Heart right ventricle (tissue), 16 donors: ENCODE measurements around the gene SUGP1. TPM values are rescaled to one million over a fixed set of nuclear protein-coding genes. Genes with fewer than 3 reads are reported as not detected.

Experiments used
- ATAC-seq, 8 donors: fragments of 200-7000 bp; cut with Tn5 transposase; one replicate each; pipeline ENCODE4 v1.9.1; 2020; ENCODE audit warnings: mild to moderate bottlenecking in 8 of 8, moderate library complexity in 8 of 8, moderate number of reproducible peaks in 1 of 8
- DNase-seq, 2 donors: peaks; one replicate each; pipeline ENCODE4 v3.0.0-alpha.2; 2020
- H3K27ac ChIP-seq, 10 donors: fragments of 200-600 bp; sonication (generic) in 2 of 10; one replicate each; pipeline versions ENCODE4 v1.5.0 to v1.8.0; 2020 to 2022; ENCODE audit warnings: mild to moderate bottlenecking in 3 of 10
- H3K27me3 ChIP-seq, 7 donors: fragments of 200-600 bp; one replicate each; pipeline ENCODE4 v1.8.0; 2021 to 2022; ENCODE audit warnings: mild to moderate bottlenecking in 2 of 7
- H3K36me3 ChIP-seq, 9 donors: fragments of 200-600 bp; sonication (generic) in 1 of 9; one replicate each; pipeline versions ENCODE4 v1.5.0 to v1.8.0; 2020 to 2022; ENCODE audit warnings: mild to moderate bottlenecking in 2 of 9
- H3K4me1 ChIP-seq, 9 donors: fragments of 200-600 bp; sonication (generic) in 1 of 9; one replicate each; pipeline versions ENCODE4 v1.5.0 to v1.8.0; 2020 to 2022; ENCODE audit warnings: mild to moderate bottlenecking in 4 of 9
- H3K4me3 ChIP-seq, 10 donors: fragments of 200-600 bp; sonication (generic) in 2 of 10; one replicate each; pipeline versions ENCODE4 v1.5.0 to v1.8.0; 2020 to 2022; ENCODE audit warnings: mild to moderate bottlenecking in 7 of 10, moderate library complexity in 2 of 10
- H3K9me3 ChIP-seq, 11 donors: fragments of 200-600 bp in 10 of 11; sonication (generic) in 2 of 11; one replicate each; pipeline versions ENCODE4 v1.5.0 to v1.8.0; 2013 to 2022; ENCODE audit warnings: mild to moderate bottlenecking in 2 of 11, control low read depth in 1 of 11, moderate library complexity in 1 of 11
- CTCF ChIP-seq, 9 donors: fragments of 200-600 bp; sonication (generic) in 2 of 9; IDR thresholded peaks; one replicate each; pipeline versions ENCODE4 v1.5.0 to v1.8.0; 2021 to 2022; ENCODE audit warnings: antibody characterized with exemption in 9 of 9, mild to moderate bottlenecking in 5 of 9, moderate library complexity in 1 of 9
- WGBS, 2 donors: extraction: QIAGEN DNeasy Blood & Tissue Kit; methylation state at CpG; one replicate each; pipeline ENCODE4 v1.1.7; 2013; ENCODE audit warnings: inconsistent platforms in 1 of 2; 5-methylcytosine and 5-hydroxymethylcytosine counted together
- intact Hi-C, 10 donors: fragments of 100-400 bp; cut with DNase I; formaldehyde crosslinking; loops; one replicate each; pipeline versions ENCODE4 v1.11.1 to v1.14.2; 2022
- polyA plus RNA-seq, 2 donors: library from polyadenylated mRNA; stranded (reverse); fragments of 200-250 nt; gene quantifications; one replicate each; pipeline ENCODE4 v1.2.3, GENCODE V29; 2013
- total RNA-seq, 10 donors: library from RNA; stranded (reverse); fragmentation: NEBNext Ultra II Directional in 3 of 10; extraction: Animal tissue kit (Norgen Biotek cat#: 25700) in 3 of 10; gene quantifications; one replicate each; pipeline versions ENCODE4 v1.2.1 to v1.2.4, GENCODE V29; 2021 to 2023
- donor health status: Arrhythmogenic right ventricular cardiomyopathy.
- donor health status: ischemic (EF 13 %, LVEDD 7.1; RV severe dilation, severe dysfunction).
- donor health status: healthy with polysubstance abuse.
- donor health status: DM: no; HTN: yes; CAD: no.
- donor health status: DM: no; HTN: no; CAD: no.
- donor health status: ischemic (EF 25% LVEDD 6.9; RV normal size, moderate dysfunction).
- donor health status: ischemic (EF 25% LVEDD 5.7; RV mildly dilated, moderate dysfunction).
- donor health status: healthy.
- donor health status: DM: yes; HTN: yes; CAD: no.
- donor health status: Ischemic cardiomyopathy.
- donor health status: ischemic (EF 35%, LVEDD 5.7; RV mildly dilated, moderate dysfunction).
- donor health status: nonischemic (EF 11% LVEDD 7.7; RV severe dilation, severe dysfunction).
- donor health status: DM: yes; HTN: yes; CAD: no.
- donor health status: PGD.
- donor health status: ischemic (EF 29% LVEDD 5.4; RV normal size, mild dysfunction).
- donor health status: nonischemic (EF 23%, LVEDD 6.1; RV moderate dilation, normal function).

SUGP1 gene
- total and polyA plus RNA-seq, 12 donors = 30.1 to 50.2 (median 43.0) TPM

GRCh38 chr19:19345970-19346369 lies 25.7 kb upstream of the SUGP1 start:
- intact Hi-C loops = loop anchor here in 2 of 10 donors (10.0 kb wide), 1 partner anchor 201 kb away; no protein-coding TSS in a partner anchor
- ATAC-seq (no peak), DNase-seq (no peak)
- TF ChIP-seq CTCF (IDR thresholded peaks at IDR 0.05) = no peak
- Histone ChIP-seq H3K27me3 (no peaks in the 10 kb centered on the region), H3K4me3 (no peak overlapping the region), H3K36me3 (peaks cover 4 to 100% (median 79%) of the 10 kb centered on the region in 9 donors), H3K9me3 (no peaks in the 10 kb centered on the region), H3K4me1 (peaks cover 0 to 8% (median 0%) of the 10 kb centered on the region in 9 donors), H3K27ac (no peak overlapping the region)
- WGBS, 2 donors = 95 to 96% methylated on average over 11 of the region's 11 CpGs

DNA sequence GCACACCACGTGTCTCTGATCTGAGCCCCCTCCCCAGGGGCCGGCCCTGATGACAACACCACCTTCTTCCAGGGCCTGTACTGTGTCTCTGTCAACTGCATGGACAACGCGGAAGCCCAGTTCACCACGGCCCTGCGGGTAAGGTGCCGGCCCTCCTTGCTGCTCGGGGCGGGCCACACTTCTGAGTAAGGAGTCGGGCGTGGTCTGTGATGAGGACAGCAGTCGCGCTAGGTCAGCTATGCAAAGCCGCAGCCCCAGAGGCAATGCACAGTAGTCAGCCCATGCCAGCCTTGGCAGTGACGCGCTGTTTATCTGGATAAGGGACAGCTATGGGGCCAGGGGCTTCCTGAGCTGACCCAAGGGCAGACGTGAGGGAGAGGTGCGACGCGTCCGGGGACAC lies 24.9 kb upstream of the SUGP1 start:
- no peaks in the 10 kb centered on the region for H3K9me3 ChIP-seq
- intact Hi-C loops = loop anchor here in 2 of 10 donors (10.0 kb wide), 1 partner anchor 200 kb away; no protein-coding TSS in a partner anchor
- ATAC-seq (no peak), DNase-seq (no peak)
- H3K27ac ChIP-seq = no peak overlapping the region
- 85 to 89% methylated on average over 21 of the region's 21 CpGs for WGBS, 2 donors
- no peaks in the 10 kb centered on the region for H3K27me3 ChIP-seq
- TF ChIP-seq CTCF (IDR thresholded peaks at IDR 0.05) = no peak
- peaks cover 5 to 100% (median 85%) of the 10 kb centered on the region in 9 donors for H3K36me3 ChIP-seq
- H3K4me3 ChIP-seq = no peak overlapping the region
- H3K4me1 ChIP-seq = peaks cover 0 to 8% (median 0%) of the 10 kb centered on the region in 9 donors

DNA sequence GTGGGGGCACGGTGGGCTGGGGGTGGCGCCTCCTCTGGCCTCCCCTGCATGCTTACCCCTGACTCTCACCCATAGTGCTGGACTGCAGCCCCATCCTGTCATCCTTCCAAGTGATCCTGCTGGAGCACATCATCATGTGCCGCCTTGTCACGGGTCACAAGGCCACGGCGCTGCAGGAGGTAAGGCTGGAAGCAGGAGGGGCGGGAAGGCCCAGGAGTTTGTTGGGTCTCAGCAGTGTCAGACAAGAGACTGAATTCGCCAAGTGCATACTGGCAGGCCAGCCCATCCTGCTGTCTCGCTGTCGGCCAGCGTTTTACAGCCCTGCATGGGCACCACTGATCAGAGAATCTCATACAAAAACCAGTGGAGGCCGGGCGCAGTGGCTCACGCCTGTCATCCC lies 23.5 kb upstream of the SUGP1 start:
- WGBS, 2 donors = 86 to 88% methylated on average over 14 of the region's 14 CpGs
- H3K36me3 ChIP-seq = peaks cover 5 to 100% (median 82%) of the 10 kb centered on the region in 9 donors
- DNase-seq (no peak), ATAC-seq (peak in 1 of 8 donors; percentile 10)
- no peak for TF ChIP-seq CTCF (IDR thresholded peaks at IDR 0.05)
- intact Hi-C loops = loop anchor here in 3 of 10 donors (5.0 to 10.0 kb wide), 2 partner anchors 196 to 199 kb away; no protein-coding TSS in a partner anchor
- H3K9me3 ChIP-seq = no peaks in the 10 kb centered on the region
- peaks cover 0 to 8% (median 0%) of the 10 kb centered on the region in 9 donors for H3K4me1 ChIP-seq
- H3K4me3 ChIP-seq = no peak overlapping the region
- H3K27ac ChIP-seq = no peak overlapping the region
- no peaks in the 10 kb centered on the region for H3K27me3 ChIP-seq

- no peak for ATAC-seq
- H3K9me3 ChIP-seq = no peaks in the 10 kb centered on the region
- peaks cover 8 to 100% (median 83%) of the 10 kb centered on the region in 9 donors for H3K36me3 ChIP-seq
- intact Hi-C loops = loop anchor here in 3 of 10 donors (5.0 to 10.0 kb wide), 2 partner anchors 196 to 198 kb away; no protein-coding TSS in a partner anchor
- no peak overlapping the region for H3K27ac ChIP-seq
- peak in 1 of 9 donors; percentile 12 for TF ChIP-seq CTCF (IDR thresholded peaks at IDR 0.05)
- H3K4me1 ChIP-seq = peaks cover 0 to 8% (median 0%) of the 10 kb centered on the region in 9 donors
- H3K4me3 ChIP-seq = no peak overlapping the region
- 63 to 65% methylated on average over 7 of the region's 7 CpGs for WGBS, 2 donors
- H3K27me3 ChIP-seq = no peaks in the 10 kb centered on the region
- DNase-seq = no peak
Observed at GRCh38 chr19:19343016-19343362, 22.7 kb upstream of the SUGP1 start.
